Measurements from ENCODE around the gene NEUROG1.

GRCh38 chr5:135493406-135494180, 42.2 kb downstream of the NEUROG1 start:
- TF ChIP-seq, protein P1, sequence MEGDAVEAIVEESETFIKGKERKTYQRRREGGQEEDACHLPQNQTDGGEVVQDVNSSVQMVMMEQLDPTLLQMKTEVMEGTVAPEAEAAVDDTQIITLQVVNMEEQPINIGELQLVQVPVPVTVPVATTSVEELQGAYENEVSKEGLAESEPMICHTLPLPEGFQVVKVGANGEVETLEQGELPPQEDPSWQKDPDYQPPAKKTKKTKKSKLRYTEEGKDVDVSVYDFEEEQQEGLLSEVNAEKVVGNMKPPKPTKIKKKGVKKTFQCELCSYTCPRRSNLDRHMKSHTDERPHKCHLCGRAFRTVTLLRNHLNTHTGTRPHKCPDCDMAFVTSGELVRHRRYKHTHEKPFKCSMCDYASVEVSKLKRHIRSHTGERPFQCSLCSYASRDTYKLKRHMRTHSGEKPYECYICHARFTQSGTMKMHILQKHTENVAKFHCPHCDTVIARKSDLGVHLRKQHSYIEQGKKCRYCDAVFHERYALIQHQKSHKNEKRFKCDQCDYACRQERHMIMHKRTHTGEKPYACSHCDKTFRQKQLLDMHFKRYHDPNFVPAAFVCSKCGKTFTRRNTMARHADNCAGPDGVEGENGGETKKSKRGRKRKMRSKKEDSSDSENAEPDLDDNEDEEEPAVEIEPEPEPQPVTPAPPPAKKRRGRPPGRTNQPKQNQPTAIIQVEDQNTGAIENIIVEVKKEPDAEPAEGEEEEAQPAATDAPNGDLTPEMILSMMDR (IDR thresholded peaks at IDR 0.05), result no peak
- TF ChIP-seq POLR2A (IDR thresholded peaks at IDR 0.05) (no peak), POLR2AphosphoS5 (IDR thresholded peaks at IDR 0.05) (peak; percentile 27)
